ENCODE data around the gene MUC22.

Gene MUC22

DNA sequence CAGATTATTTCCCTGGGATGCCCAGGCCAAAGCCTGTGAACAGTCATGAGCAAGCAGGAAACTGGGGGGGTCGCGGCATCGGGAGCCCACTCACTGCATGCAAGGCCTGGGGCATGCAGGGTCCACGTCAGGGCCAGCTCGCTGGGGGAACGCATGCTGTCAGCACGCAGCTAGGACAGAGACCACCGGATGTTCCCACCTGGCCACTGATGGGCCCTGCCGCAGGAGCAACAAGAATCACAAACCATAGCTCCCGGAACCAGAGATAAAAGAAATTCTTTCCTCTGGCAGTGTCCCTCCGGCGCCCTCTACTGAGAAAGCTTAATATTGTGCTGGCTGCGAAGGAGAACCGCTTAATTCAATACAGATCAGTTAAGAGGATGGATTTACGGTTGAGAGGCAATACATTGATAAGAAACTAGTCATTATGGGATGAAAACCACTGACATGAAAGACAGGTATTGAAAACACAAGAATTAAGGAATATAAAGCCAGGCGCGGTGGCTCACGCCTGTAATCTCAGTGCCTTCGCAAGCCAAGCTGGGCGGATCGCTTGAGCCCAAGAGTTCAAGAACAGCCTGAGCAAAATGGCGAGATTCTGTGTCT is 69.5 kb downstream of the MUC22 start:
- peak; percentile 52 for DNase-seq (ENCODE audit: low read depth)

DNA sequence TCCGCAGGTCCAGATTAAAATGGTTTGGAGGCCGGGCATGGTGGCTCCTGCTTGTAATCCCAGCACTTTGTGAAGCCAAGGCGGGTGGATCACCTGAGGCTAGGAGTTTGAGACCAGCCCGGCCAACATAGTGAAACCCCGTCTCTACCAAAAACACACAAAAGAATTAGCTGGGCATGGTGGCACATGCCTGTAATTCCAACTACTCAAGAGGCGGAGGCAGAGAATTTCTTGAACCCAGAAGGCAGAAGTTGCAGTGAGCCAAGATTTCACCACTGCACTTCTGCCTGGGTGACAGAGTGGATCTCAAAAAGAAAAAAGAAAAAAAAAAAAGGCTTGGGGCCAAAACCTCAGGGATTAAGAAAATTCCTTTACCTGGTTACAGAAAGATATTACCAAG is 71.6 kb downstream of the MUC22 start:
- no peak for DNase-seq (ENCODE audit: low read depth)

DNA sequence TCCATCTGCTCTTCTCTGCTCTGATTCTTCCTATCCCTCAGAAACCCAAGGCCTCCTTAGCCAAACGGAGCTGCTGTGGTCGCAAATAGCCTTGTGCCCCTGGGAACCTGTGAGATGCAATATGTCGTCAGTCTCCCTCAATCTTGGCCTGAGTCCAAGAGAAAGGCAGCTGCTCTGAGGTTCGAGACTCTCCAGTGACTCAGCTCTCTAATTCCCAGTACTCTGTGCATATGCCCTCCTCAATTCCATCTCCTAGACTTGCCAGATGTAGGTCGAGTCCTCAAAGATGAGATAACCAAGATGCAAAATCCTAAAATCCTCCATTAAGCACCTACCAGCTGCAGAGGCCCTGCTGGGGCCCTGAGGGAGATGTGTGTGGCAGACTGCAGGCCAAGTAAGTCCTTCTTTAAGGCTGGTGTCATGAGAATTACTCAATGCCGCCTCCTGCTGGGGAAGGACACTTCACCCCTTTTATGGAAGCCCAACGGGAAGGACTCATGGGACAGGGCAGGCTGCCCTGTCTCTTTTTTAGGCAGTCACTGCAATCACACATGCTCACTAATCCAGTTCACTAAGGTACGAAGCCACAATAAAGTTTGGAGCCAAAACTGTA is 73.6 kb downstream of the MUC22 start:
- peak; percentile 44 for DNase-seq (ENCODE audit: low read depth)

Data from fibroblast of gingiva (primary cell).